Fibroblast of the conjunctiva (primary cell): Measurements from ENCODE around the gene PHLPP1.
"Not testable (repeated sequence)": the region's sequence is repeated elsewhere in the genome, so short reads cannot be mapped to it uniquely, and the experiment has no call there.

Experiments used
- DNase-seq: peaks from one replicate; pipeline ENCODE4 v3.0.0-alpha.2; 2010; ENCODE audit warnings: low read depth

Gene PHLPP1

GRCh38 chr18:62894681-62895390, 179.5 kb downstream of the PHLPP1 start:
- DNase-seq: no peak

GRCh38 chr18:62897153-62897552, 181.8 kb downstream of the PHLPP1 start:
- DNase-seq: no peak

GRCh38 chr18:62898359-62898758, 183.0 kb downstream of the PHLPP1 start:
- DNase-seq: no peak

GRCh38 chr18:62899534-62899933, 184.2 kb downstream of the PHLPP1 start:
- no peak for DNase-seq

GRCh38 chr18:62900132-62900883, 185.0 kb downstream of the PHLPP1 start:
- DNase-seq: no peak

GRCh38 chr18:62902776-62903175, 187.4 kb downstream of the PHLPP1 start:
- DNase-seq: no peak

GRCh38 chr18:62904396-62905285, 189.3 kb downstream of the PHLPP1 start:
- no peak for DNase-seq

- no peak for DNase-seq
Measured at GRCh38 chr18:62912885-62913284, 197.5 kb downstream of the PHLPP1 start.

GRCh38 chr18:62913824-62914223, 198.5 kb downstream of the PHLPP1 start:
- not testable (repeated sequence) for DNase-seq

- DNase-seq: no peak
Measured at GRCh38 chr18:62914871-62915392, 199.6 kb downstream of the PHLPP1 start.

GRCh38 chr18:62918361-62918760, 203.0 kb downstream of the PHLPP1 start:
- DNase-seq: no peak

GRCh38 chr18:62919109-62919838, 203.9 kb downstream of the PHLPP1 start:
- no peak for DNase-seq

- DNase-seq: no peak
Measured at GRCh38 chr18:62925031-62925688, 209.8 kb downstream of the PHLPP1 start.

GRCh38 chr18:62928326-62928725, 213.0 kb downstream of the PHLPP1 start:
- DNase-seq: peak; percentile 20

- DNase-seq: no peak
Measured at GRCh38 chr18:62933261-62933887, 218.0 kb downstream of the PHLPP1 start.

GRCh38 chr18:62935994-62936393, 220.7 kb downstream of the PHLPP1 start:
- DNase-seq: no peak

GRCh38 chr18:62937065-62937464, 221.7 kb downstream of the PHLPP1 start:
- DNase-seq: no peak

GRCh38 chr18:62938006-62938405, 222.7 kb downstream of the PHLPP1 start:
- no peak for DNase-seq

- DNase-seq: no peak
Measured at GRCh38 chr18:62938487-62938886, 223.1 kb downstream of the PHLPP1 start.

- no peak for DNase-seq
Measured at GRCh38 chr18:62939433-62939832, 224.1 kb downstream of the PHLPP1 start.

- no peak for DNase-seq
Measured at GRCh38 chr18:62939926-62940325, 224.6 kb downstream of the PHLPP1 start.
